ENCODE results near the gene SLFNL1.

SLFNL1 gene

DNA sequence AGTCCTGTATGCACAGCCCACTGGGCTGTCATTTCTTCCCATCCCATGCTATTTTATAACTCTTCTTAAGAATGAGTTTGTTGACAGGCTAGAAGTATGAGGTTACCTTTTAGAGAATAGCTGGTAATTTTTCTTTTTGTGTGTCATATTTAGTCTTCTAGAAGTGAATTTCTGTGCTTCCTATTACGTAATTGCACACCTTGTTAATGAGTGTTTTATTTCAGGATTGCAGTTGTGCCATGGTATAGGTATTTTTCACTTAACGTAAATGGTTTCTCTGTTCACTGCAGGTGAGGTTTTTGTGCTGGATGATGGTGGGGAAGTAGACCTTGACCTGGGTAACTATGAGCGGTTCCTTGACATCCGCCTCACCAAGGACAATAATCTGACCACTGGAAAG is 37.0 kb downstream of the SLFNL1 start:
- TF ChIP-seq, protein P1, sequence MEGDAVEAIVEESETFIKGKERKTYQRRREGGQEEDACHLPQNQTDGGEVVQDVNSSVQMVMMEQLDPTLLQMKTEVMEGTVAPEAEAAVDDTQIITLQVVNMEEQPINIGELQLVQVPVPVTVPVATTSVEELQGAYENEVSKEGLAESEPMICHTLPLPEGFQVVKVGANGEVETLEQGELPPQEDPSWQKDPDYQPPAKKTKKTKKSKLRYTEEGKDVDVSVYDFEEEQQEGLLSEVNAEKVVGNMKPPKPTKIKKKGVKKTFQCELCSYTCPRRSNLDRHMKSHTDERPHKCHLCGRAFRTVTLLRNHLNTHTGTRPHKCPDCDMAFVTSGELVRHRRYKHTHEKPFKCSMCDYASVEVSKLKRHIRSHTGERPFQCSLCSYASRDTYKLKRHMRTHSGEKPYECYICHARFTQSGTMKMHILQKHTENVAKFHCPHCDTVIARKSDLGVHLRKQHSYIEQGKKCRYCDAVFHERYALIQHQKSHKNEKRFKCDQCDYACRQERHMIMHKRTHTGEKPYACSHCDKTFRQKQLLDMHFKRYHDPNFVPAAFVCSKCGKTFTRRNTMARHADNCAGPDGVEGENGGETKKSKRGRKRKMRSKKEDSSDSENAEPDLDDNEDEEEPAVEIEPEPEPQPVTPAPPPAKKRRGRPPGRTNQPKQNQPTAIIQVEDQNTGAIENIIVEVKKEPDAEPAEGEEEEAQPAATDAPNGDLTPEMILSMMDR (conservative IDR thresholded peaks at IDR 0.05; ENCODE audit: low read depth, low read length) = no peak
- H3K36me3 ChIP-seq (ENCODE audit: insufficient read depth) = peaks cover 28% of the 10 kb centered on the region
- H3K9ac ChIP-seq = no peak overlapping the region
- H2AFZ ChIP-seq (ENCODE audit: low read depth) = no peak overlapping the region
- peaks cover 25% of the 10 kb centered on the region for H3K4me1 ChIP-seq (ENCODE audit: low read depth, poor library complexity, severe bottlenecking)
- H3K4me2 ChIP-seq = no peak overlapping the region
- peaks cover 66% of the 10 kb centered on the region for H3K79me2 ChIP-seq (ENCODE audit: insufficient read depth, low read depth)
- peaks cover 21% of the 10 kb centered on the region for H4K20me1 ChIP-seq (ENCODE audit: insufficient read depth)
- H3K27me3 ChIP-seq (ENCODE audit: insufficient read depth, low read depth) = no peaks in the 10 kb centered on the region
- H3K4me3 ChIP-seq (IDR thresholded peaks at IDR 0.05; ENCODE audit: insufficient read depth, low read depth, low read length) = no peak overlapping the region
- no peak overlapping the region for H3K27ac ChIP-seq

DNA sequence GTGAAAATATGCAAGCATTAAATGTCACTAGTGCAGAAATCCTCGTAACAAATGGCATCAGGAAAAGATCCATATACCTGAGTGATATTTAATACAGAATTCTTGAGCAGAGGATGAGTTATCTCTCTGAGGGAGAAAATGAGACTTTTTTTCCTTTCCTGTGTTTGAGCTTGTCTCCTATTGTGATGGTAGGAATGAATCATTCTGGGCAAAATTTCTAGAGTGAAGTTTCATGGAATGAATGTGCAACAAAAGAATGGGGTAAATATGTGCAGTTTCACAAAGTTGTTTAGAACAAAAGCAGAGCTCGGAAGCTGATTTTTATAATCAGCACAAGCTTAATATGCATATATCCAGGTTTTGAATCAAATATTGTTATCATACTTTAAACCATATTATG is 37.5 kb downstream of the SLFNL1 start:
- no peak overlapping the region for H3K27ac ChIP-seq
- TF ChIP-seq, protein P1 (conservative IDR thresholded peaks at IDR 0.05; ENCODE audit: low read depth, low read length) = no peak
- H3K79me2 ChIP-seq (ENCODE audit: insufficient read depth, low read depth) = peaks cover 66% of the 10 kb centered on the region
- no peaks in the 10 kb centered on the region for H3K27me3 ChIP-seq (ENCODE audit: insufficient read depth, low read depth)
- no peak overlapping the region for H3K4me3 ChIP-seq (IDR thresholded peaks at IDR 0.05; ENCODE audit: insufficient read depth, low read depth, low read length)
- H3K4me2 ChIP-seq = no peak overlapping the region
- peaks cover 21% of the 10 kb centered on the region for H4K20me1 ChIP-seq (ENCODE audit: insufficient read depth)
- peaks cover 25% of the 10 kb centered on the region for H3K4me1 ChIP-seq (ENCODE audit: low read depth, poor library complexity, severe bottlenecking)
- H3K9ac ChIP-seq = no peak overlapping the region
- peaks cover 28% of the 10 kb centered on the region for H3K36me3 ChIP-seq (ENCODE audit: insufficient read depth)
- no peak overlapping the region for H2AFZ ChIP-seq (ENCODE audit: low read depth)

DNA sequence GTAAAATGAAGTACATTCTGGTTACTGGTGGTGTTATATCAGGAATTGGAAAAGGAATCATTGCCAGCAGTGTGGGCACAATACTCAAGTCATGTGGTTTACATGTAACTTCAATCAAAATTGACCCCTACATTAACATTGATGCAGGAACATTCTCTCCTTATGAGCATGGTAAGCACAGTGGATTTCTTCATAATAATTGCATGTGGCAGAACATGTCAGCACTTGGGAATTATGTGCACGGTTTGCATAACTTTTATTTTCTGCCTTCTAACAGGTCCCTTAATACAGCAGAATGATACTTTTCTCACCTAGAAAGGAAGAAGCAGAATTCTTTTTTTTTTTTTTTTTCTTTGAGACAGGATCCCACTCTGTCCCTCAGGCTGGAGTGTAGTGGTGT is 38.2 kb downstream of the SLFNL1 start:
- Histone ChIP-seq H3K36me3 (ENCODE audit: insufficient read depth) (peaks cover 25% of the 10 kb centered on the region), H3K27me3 (ENCODE audit: insufficient read depth, low read depth) (no peaks in the 10 kb centered on the region), H3K27ac (no peak overlapping the region), H3K4me1 (ENCODE audit: low read depth, poor library complexity, severe bottlenecking) (peaks cover 25% of the 10 kb centered on the region), H2AFZ (ENCODE audit: low read depth) (no peak overlapping the region), H3K4me2 (no peak overlapping the region), H3K4me3 (IDR thresholded peaks at IDR 0.05; ENCODE audit: insufficient read depth, low read depth, low read length) (no peak overlapping the region), H4K20me1 (ENCODE audit: insufficient read depth) (peaks cover 21% of the 10 kb centered on the region), H3K9ac (no peak overlapping the region), H3K79me2 (ENCODE audit: insufficient read depth, low read depth) (peaks cover 66% of the 10 kb centered on the region)
- TF ChIP-seq, protein P1 (conservative IDR thresholded peaks at IDR 0.05; ENCODE audit: low read depth, low read length) = no peak

DNA sequence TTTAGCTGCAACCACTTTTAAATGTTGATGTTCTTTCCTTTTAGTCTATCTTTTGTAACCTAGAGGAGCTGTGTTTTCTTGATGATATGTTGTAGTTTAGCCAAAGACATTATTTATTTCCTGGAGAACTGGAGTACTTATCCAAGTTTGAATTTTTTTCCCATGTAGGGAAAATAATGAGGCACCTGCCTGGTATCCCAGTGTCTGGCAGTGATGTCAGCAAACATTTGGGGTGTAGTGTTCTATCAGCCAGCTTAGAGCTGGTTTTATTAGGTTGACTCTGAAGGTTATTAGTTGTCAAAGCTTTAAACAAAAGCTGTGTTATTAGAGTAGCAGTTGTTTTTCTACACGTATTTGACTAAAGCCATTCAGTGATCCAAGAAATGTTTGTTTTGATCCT is 38.8 kb downstream of the SLFNL1 start:
- H3K4me3 ChIP-seq (IDR thresholded peaks at IDR 0.05; ENCODE audit: insufficient read depth, low read depth, low read length) = no peak overlapping the region
- TF ChIP-seq, protein P1 (conservative IDR thresholded peaks at IDR 0.05; ENCODE audit: low read depth, low read length) = no peak
- no peaks in the 10 kb centered on the region for H3K27me3 ChIP-seq (ENCODE audit: insufficient read depth, low read depth)
- H3K79me2 ChIP-seq (ENCODE audit: insufficient read depth, low read depth) = peaks cover 66% of the 10 kb centered on the region
- peak overlapping the region; percentile 95; the same call in 1 of the 2 replicates for H3K4me2 ChIP-seq
- H3K4me1 ChIP-seq (ENCODE audit: low read depth, poor library complexity, severe bottlenecking) = peaks cover 25% of the 10 kb centered on the region
- H3K27ac ChIP-seq = no peak overlapping the region
- peaks cover 19% of the 10 kb centered on the region for H3K36me3 ChIP-seq (ENCODE audit: insufficient read depth)
- H4K20me1 ChIP-seq (ENCODE audit: insufficient read depth) = peaks cover 21% of the 10 kb centered on the region
- no peak overlapping the region for H3K9ac ChIP-seq
- H2AFZ ChIP-seq (ENCODE audit: low read depth) = no peak overlapping the region
